ENCODE data around the gene EXOC4. TPM values are rescaled to one million over a fixed set of nuclear protein-coding genes. Genes with fewer than 3 reads are reported as not detected.

The EXOC4 gene
- total RNA-seq, 1 donor from 2014 or later: 30.8 TPM

GRCh38 chr7:133675510-133676218 is 422.8 kb downstream of the EXOC4 start:
- intact Hi-C loops (cut with DNase I): no loop called here
- DNase-seq (ENCODE audit: low spot score): no peak

- no peak for DNase-seq (ENCODE audit: low spot score)
- intact Hi-C loops (cut with DNase I): no loop called here
These were observed 424.0 kb downstream of the EXOC4 start for GRCh38 chr7:133676805-133677370.

GRCh38 chr7:133678137-133678814 is 425.4 kb downstream of the EXOC4 start:
- DNase-seq (ENCODE audit: low spot score): no peak
- intact Hi-C loops (cut with DNase I): no loop called here

GRCh38 chr7:133679977-133680376 is 427.1 kb downstream of the EXOC4 start:
- intact Hi-C loops (cut with DNase I): no loop called here
- no peak for DNase-seq (ENCODE audit: low spot score)

- intact Hi-C loops (cut with DNase I): no loop called here
- DNase-seq (ENCODE audit: low spot score): no peak
These were observed 428.7 kb downstream of the EXOC4 start for GRCh38 chr7:133681529-133681928.

GRCh38 chr7:133682364-133683181 is 429.7 kb downstream of the EXOC4 start:
- intact Hi-C loops (cut with DNase I): no loop called here
- DNase-seq (ENCODE audit: low spot score): no peak

- intact Hi-C loops (cut with DNase I): no loop called here
- DNase-seq (ENCODE audit: low spot score): no peak
These were observed 430.2 kb downstream of the EXOC4 start for GRCh38 chr7:133683182-133683454.

- intact Hi-C loops (cut with DNase I): no loop called here
- DNase-seq (ENCODE audit: low spot score): no peak
These were observed 435.8 kb downstream of the EXOC4 start for GRCh38 chr7:133688483-133689239.

GRCh38 chr7:133690740-133691139 is 437.9 kb downstream of the EXOC4 start:
- intact Hi-C loops (cut with DNase I): no loop called here
- DNase-seq (ENCODE audit: low spot score): no peak

GRCh38 chr7:133691727-133692610 is 439.1 kb downstream of the EXOC4 start:
- intact Hi-C loops (cut with DNase I): no loop called here
- DNase-seq (ENCODE audit: low spot score): no peak

GRCh38 chr7:133693281-133693680 is 440.4 kb downstream of the EXOC4 start:
- no peak for DNase-seq (ENCODE audit: low spot score)
- intact Hi-C loops (cut with DNase I): no loop called here

- DNase-seq (ENCODE audit: low spot score): no peak
- intact Hi-C loops (cut with DNase I): no loop called here
These were observed 443.2 kb downstream of the EXOC4 start for GRCh38 chr7:133696056-133696455.

GRCh38 chr7:133697585-133697984 is 444.7 kb downstream of the EXOC4 start:
- intact Hi-C loops (cut with DNase I): no loop called here
- DNase-seq (ENCODE audit: low spot score): no peak

- no peak for DNase-seq (ENCODE audit: low spot score)
- intact Hi-C loops (cut with DNase I): no loop called here
These were observed 445.2 kb downstream of the EXOC4 start for GRCh38 chr7:133698127-133698526.

GRCh38 chr7:133699386-133699785 is 446.5 kb downstream of the EXOC4 start:
- intact Hi-C loops (cut with DNase I): no loop called here

GRCh38 chr7:133702078-133702477 is 449.2 kb downstream of the EXOC4 start:
- DNase-seq (ENCODE audit: low spot score): no peak
- intact Hi-C loops (cut with DNase I): no loop called here

More at GRCh38 chr7:133699386-133699785, 446.5 kb downstream of the EXOC4 start:
- DNase-seq (ENCODE audit: low spot score): no peak

- intact Hi-C loops (cut with DNase I): no loop called here
- DNase-seq (ENCODE audit: low spot score): no peak
These were observed 450.1 kb downstream of the EXOC4 start for GRCh38 chr7:133702960-133703359.

GRCh38 chr7:133703547-133703946 is 450.7 kb downstream of the EXOC4 start:
- intact Hi-C loops (cut with DNase I): no loop called here
- DNase-seq (ENCODE audit: low spot score): no peak

- no peak for DNase-seq (ENCODE audit: low spot score)
- intact Hi-C loops (cut with DNase I): no loop called here
These were observed 451.6 kb downstream of the EXOC4 start for GRCh38 chr7:133704453-133704852.
